ENCODE results near the gene SETMAR.
"Not testable (repeated sequence)": the region's sequence is repeated elsewhere in the genome, so short reads cannot be mapped to it uniquely, and the experiment has no call there.

SETMAR gene

DNA sequence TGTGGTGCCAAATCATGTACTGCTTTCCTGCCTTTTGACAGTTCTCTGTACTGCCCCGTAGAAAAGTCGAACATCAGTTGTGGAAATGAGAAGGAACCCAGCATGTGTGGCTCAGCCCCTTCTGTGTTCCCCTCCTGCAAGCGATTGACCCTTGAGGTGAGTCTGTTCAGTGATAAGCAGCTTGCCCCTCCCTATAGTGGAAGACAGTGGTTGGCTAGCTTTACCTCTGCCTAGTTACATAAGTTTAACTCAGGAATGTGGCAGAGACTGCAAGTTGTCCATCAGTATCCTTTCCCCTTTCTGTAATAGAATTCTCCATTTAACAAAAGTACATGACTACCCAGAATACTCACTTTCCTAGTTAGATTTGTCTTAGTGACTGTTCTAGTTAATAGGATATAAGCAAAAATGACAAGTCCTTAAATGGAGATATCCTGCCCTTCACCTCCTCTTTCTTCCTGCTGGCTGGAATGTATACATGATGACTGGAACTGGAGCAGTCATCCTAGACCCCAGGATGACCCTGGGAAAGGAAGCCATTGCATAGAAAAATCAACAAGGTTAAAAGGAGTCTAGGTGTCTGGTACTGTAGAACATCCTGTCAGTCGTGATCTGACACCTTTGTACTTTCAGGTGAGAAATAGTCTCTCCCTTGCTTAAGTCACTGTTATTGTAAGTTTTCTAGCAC, 10.6 kb downstream of the SETMAR start:
- DNase-seq (ENCODE audit: low read depth), result no peak

GRCh38 chr3:4314688-4315087, 11.5 kb downstream of the SETMAR start:
- no peak for DNase-seq (ENCODE audit: low read depth)

DNA sequence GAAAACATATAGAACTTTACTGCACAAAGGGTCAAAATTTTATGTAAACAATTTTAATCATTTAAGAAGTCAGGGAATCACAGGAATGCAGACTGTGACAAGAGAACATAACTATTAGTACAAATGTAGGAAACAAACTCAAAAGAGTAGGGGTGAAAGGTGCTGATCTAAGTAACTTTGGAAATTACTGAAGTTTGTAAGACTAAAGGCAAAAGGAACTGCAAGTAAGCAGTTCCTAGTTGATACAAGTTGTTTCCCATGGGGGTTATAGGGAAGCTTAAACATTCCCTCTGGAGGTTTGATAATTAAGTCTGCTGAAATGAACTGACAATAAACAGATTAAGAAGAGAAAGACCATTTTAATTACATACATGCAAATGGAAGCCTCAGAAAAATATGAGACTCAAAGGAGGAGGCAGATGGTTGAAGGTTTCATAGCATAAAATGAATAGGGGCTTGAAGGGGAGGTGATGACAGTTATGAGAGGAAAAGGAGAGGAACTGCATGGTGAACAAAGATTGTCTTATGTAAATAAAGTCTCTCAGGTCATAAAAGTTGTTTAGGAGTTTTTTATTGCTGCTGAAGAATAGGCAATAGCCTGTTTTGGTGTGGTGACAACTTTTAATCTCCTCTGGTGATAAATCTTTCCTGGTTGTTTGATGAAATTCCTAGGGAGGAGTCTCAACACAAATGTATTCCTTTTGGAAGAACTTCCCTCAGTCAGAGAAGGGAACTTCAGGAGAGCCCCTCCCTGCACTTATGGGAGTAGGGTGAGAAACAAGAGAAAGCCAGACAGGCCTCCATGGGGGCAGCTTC, 17.1 kb downstream of the SETMAR start:
- no peak for DNase-seq (ENCODE audit: low read depth)

DNA sequence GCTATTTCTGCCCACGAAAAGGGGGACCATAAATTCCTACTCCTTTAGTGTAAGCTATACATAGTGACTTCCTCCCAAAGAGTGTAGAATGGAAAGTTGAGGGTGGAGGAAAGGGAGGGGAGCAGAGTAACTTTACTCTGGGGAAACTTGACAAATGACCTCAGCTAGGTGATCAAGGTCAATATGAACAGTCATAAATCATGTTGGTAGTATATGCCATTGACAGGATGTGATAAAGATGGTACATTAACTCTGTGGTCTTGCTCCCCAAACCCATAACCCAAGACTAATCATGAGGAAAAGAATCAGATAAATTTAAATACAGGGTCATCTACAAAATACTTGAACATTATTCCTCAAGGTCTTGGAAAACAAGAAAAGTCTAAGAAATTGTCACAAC, 18.6 kb downstream of the SETMAR start:
- DNase-seq (ENCODE audit: low read depth), result no peak

DNA sequence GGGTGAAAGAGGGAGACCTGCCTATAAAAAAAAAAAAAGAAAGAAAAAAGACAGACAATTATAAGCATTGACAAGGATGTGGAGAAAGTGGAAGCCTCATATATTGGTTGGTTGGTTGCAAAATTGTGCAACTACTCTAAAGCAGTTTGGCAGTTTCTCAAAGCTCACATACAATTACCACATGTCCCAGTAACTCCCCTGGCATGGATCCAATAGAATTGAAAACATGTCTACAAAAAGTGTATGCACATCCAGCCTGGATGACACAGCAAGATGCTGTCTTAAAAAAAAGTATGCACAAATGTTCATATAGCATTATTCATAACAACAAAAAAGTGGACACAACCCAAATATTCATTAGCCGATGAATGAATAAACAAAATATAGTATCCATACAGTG, 19.5 kb downstream of the SETMAR start:
- DNase-seq (ENCODE audit: low read depth), result no peak

GRCh38 chr3:4323246-4324027, 20.3 kb downstream of the SETMAR start:
- no peak for DNase-seq (ENCODE audit: low read depth)

GRCh38 chr3:4326868-4327267, 23.7 kb downstream of the SETMAR start:
- DNase-seq (ENCODE audit: low read depth), result no peak

DNA sequence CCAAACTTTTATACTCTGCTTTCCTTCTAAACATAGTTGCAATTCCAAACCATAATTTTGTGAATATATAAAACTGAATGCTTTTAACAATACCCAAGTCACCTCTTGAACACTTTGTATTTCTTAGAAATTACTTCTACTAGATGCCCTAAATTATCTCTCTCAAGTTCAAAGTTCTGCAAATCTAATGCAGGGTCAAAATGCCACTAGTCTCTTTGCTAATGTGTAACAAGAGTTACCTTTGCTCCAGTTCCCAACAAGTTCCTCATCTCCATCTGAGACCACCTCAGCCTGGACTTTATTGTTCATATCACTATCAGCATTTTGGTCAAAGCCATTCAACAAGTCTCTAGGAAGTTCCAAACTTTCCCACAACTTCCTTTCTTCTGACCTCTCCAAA, 26.6 kb downstream of the SETMAR start:
- DNase-seq (ENCODE audit: low read depth), result not testable (repeated sequence)

DNA sequence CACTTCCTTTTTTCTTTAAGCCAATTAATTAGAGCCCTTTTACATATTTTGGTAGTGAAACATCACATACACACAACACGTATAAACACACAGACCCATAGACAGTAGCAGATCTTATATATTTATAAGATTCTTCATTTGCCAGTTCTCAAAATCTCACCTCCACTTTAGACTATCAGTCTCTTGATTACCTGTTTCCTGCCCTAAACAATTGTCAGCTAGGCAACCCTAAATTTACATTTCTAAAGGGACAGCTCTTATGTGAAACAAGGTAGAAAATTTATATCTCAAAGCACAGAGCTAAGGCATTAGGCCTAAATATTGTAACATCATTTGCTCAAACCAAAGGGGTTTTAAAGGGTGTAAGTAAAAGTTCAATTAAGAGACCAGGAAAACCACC, 28.9 kb downstream of the SETMAR start:
- no peak for DNase-seq (ENCODE audit: low read depth)

- no peak for DNase-seq (ENCODE audit: low read depth)
Observed at GRCh38 chr3:4332574-4332973, 29.4 kb downstream of the SETMAR start.

DNA sequence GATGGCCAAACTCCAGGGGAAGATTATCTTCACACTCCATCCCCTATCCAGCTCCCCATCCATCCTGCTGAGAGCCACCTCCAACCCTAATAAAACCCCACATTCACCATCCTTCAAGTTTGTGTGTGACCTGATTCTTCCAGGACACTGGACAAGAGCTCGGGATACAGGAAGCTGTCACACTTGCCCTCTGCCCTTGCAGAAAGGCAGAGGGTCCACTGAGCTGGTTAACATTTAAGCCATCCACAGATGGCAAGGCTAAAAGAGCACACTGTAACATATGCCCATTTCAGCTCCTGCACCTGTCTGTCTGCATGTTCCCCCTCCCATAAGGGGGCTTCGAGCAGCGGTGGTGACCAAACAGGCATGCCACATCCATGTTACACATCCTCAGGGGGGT, 29.8 kb downstream of the SETMAR start:
- DNase-seq (ENCODE audit: low read depth), result no peak

GRCh38 chr3:4334548-4334947, 31.4 kb downstream of the SETMAR start:
- DNase-seq (ENCODE audit: low read depth), result no peak

DNA sequence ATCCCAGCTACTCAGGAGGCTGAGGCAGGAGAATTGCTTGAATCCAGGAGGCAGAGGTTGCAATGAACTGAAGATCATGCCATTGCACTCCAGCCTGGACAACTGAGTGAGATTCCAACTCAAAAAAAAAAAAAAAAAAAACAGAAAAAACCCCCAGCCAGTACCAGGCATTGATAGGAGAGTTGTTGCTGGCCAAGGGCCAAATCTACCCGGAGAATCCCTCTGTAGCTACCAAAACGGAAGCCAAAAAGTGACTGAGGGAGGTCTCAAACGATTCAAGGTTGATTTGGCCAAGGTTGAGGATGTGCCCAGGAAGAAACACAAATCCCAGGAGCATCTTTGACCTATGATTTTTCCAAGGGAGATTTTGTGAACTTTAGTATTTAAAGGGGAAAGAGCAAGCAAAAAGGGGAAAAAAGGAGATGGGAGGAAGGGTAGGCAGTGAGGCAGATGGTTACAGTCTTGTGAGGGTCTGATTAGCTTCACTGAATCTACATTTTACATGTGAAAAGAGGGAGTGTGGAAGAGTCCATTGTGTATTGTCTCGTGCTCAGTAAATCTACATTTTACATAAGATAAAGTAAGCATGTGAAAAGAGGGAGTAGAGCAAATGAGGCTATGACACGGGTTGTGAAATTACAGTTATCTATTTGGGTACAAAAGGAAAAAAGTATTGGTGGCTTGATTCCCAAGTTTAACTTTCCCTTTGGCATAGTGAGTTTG, 32.8 kb downstream of the SETMAR start:
- no peak for DNase-seq (ENCODE audit: low read depth)

- DNase-seq (ENCODE audit: low read depth), result no peak
Observed at GRCh38 chr3:4336850-4337546, 33.8 kb downstream of the SETMAR start.

GRCh38 chr3:4338751-4339150, 35.6 kb downstream of the SETMAR start:
- no peak for DNase-seq (ENCODE audit: low read depth)

- no peak for DNase-seq (ENCODE audit: low read depth)
Observed at GRCh38 chr3:4340077-4340410, 36.9 kb downstream of the SETMAR start.

DNA sequence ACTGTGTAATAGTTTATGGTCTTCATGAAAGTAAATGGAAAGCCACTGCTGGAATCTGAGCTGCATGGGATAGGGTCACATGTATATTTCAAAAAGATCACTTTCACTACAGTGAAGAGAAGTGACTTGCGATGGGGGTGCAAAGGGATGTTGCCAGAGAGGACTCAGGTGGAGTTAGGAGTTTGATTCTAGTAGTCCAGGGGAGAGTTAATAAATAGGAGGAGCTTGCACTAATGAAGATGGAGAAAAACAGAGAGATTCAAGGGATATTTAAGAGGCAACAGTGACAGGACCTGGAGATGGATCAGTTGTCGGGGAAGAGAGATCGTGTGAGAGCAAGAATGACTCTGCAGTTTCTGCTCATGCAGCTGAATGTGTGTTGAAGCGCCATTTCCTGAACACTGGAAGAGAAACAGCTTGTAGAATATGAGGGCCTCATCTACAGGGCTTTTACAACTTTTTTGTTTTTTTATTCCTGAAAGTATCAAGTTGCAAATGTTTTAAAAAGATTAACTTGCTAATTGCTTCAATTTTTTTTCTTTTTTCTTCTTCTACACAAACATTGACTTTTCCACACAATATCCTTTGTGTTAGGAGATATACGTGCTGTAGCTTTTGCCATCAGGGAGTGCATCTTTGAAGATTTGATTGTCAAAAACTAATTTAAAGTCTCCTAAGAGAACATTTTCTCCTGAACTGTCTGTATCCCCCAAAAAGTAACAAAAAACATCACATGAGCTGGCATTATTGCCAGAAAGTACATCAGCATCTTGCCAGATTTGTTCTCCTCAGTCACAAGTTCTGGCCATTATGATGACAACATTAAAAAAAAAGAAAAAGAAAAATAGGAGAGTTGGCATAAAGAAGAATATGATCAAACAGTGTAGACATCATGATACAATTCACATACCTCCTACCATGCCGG, 37.5 kb downstream of the SETMAR start:
- DNase-seq (ENCODE audit: low read depth), result no peak

DNA sequence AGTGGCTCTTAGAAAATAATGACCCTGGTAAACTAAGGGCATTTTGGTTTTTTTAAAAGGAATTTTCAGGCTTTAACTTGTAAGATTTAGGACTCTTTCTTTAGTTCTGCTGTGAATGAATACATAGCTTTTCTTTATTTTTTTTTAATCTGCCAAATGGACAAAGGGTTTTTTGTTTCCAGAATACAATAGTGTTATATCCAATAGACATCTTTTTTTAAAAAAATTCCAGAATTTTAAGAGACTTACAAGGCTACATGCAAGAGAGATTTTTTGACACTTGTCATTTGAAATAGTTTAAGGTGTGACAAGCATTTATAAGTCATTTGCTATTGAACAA, 38.1 kb downstream of the SETMAR start:
- no peak for DNase-seq (ENCODE audit: low read depth)

GRCh38 chr3:4343258-4343657, 40.1 kb downstream of the SETMAR start:
- DNase-seq (ENCODE audit: low read depth), result no peak

DNA sequence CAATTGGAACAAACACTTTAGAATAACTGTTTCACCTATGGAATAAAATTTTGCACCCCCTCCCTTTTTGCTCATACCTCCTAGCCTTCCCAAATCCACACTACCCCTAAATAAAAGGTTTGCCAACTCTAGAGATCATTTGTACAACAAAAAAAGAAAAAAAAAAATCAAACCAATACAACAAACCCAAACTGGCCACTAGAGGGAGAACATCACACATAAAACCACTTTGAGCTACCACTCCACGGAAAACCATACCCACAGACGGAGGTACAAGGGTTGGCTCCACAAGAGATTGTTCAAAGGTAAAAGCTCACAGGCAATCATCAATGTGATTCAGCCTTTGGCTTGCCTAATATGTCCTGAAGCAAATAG, 47.6 kb downstream of the SETMAR start:
- peak; percentile 3 for DNase-seq (ENCODE audit: low read depth)
